ENCODE data around the gene HOXB7.

DNA sequence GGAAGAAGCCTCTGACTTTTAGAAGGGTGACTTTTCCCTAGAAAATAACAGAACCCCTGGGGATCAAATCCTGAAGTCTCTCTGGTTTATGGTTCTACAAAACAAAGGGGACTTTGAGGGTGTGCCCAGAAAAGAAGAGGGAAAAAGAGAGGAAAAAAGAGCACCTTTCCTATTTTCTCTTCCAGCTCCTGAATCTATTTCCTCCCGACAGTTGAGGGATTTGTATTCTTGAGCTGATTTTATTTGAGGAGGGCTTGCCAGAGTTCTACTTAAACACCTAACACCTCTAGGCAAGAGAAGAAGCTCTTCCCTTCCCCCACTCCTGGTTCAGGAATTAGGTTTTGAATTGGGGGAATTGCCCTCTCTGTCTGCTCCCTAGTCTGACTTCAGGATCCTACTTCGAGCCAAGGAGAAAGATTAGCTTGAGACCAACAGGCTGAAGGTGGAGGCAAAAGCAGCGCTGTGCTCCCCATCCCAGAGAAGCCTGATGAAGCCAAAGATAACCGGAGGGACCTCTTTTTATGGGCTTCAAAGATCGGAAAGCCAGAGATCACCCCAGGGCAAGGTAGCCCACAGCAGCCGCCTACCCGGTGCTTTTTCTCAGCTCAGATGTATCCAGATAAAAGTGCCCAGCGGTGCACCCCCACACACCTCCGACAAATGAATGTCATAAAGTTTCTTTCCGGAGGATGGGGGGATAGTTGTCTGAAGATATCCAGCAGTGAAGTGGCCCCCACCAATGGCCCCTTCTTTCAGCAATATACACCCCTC, 21.6 kb downstream of the HOXB7 start:
- TF ChIP-seq, protein P1, sequence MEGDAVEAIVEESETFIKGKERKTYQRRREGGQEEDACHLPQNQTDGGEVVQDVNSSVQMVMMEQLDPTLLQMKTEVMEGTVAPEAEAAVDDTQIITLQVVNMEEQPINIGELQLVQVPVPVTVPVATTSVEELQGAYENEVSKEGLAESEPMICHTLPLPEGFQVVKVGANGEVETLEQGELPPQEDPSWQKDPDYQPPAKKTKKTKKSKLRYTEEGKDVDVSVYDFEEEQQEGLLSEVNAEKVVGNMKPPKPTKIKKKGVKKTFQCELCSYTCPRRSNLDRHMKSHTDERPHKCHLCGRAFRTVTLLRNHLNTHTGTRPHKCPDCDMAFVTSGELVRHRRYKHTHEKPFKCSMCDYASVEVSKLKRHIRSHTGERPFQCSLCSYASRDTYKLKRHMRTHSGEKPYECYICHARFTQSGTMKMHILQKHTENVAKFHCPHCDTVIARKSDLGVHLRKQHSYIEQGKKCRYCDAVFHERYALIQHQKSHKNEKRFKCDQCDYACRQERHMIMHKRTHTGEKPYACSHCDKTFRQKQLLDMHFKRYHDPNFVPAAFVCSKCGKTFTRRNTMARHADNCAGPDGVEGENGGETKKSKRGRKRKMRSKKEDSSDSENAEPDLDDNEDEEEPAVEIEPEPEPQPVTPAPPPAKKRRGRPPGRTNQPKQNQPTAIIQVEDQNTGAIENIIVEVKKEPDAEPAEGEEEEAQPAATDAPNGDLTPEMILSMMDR (conservative IDR thresholded peaks at IDR 0.05), result no peak
- no peak for TF ChIP-seq EZH2 (IDR thresholded peaks at IDR 0.05; ENCODE audit: low read depth)
